Upper lobe of left lung (tissue), 4 donors: ENCODE measurements around the gene INCENP.
"Not testable (repeated sequence)": the region's sequence is repeated elsewhere in the genome, so short reads cannot be mapped to it uniquely, and the experiment has no call there.

ENCODE experiments used
- CTCF ChIP-seq, 6 experiments: fragments of 450-650 bp in 4 of 6; fragments of 200-600 bp in 2 of 6; sonication (generic) in 2 of 6; IDR thresholded peaks; one replicate each; pipeline ENCODE4 v1.5.1; 2016 to 2019; ENCODE audit warnings: antibody characterized with exemption in 6 of 6
- EP300 ChIP-seq, 4 donors: sonication (generic); formaldehyde crosslinking; IDR thresholded peaks; one replicate each; pipeline ENCODE4 v1.5.1; 2017; ENCODE audit warnings: antibody characterized with exemption in 4 of 4, control low read depth in 2 of 4
- POLR2A ChIP-seq, 4 donors: fragments of 450-650 bp; IDR thresholded peaks; one replicate each; pipeline ENCODE4 v1.5.1; 2016 to 2017; ENCODE audit warnings: antibody characterized with exemption in 4 of 4, mild to moderate bottlenecking in 2 of 4

GRCh38 chr11:62084801-62085200 lies 39.0 kb upstream of the INCENP start:
- TF ChIP-seq CTCF, POLR2A, EP300 (IDR thresholded peaks at IDR 0.05): not testable (repeated sequence)
